ENCODE measurements around the gene OGA.
A peak's percentile ranks its signal among the peaks of the same experiment; 100 is the strongest.

The OGA gene

GRCh38 chr10:101835362-101835761, 17.1 kb upstream of the OGA start:
- DNase-seq (ENCODE audit: low read depth) = no peak

GRCh38 chr10:101834341-101834740, 16.1 kb upstream of the OGA start:
- DNase-seq (ENCODE audit: low read depth) = no peak

- DNase-seq (ENCODE audit: low read depth) = no peak
Measured at GRCh38 chr10:101833466-101833865, 15.2 kb upstream of the OGA start.

GRCh38 chr10:101832325-101832771, 14.1 kb upstream of the OGA start:
- DNase-seq (ENCODE audit: low read depth) = no peak

DNA sequence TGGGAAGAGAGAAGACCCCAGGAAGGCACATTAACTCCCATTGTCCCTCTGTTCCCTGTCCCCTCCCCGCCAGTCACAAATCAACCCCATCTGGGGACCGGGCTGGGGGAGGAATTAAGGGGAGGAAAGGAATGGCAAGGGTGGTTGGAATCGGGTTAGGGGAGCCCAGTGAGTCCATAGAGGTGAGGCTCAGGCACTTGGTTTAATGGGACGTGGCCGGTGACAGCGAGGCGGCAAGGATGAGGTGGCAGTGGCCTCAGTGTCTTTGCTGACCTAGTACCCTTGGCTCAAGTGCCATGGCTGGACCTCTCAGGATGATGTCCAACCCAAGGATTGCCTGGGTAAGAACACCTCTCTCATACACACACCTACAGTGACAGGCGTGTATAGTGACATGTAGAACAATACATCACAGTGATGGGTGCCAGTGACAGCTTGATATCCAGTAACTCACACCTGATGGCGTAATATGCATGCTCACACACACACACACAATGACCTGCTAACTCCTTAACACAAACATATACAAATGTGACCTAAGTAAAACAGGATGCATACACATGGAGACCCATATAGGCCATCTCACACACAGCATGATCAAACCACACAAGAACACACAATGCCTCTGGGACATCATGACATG, 13.0 kb upstream of the OGA start:
- no peak for DNase-seq (ENCODE audit: low read depth)

DNA sequence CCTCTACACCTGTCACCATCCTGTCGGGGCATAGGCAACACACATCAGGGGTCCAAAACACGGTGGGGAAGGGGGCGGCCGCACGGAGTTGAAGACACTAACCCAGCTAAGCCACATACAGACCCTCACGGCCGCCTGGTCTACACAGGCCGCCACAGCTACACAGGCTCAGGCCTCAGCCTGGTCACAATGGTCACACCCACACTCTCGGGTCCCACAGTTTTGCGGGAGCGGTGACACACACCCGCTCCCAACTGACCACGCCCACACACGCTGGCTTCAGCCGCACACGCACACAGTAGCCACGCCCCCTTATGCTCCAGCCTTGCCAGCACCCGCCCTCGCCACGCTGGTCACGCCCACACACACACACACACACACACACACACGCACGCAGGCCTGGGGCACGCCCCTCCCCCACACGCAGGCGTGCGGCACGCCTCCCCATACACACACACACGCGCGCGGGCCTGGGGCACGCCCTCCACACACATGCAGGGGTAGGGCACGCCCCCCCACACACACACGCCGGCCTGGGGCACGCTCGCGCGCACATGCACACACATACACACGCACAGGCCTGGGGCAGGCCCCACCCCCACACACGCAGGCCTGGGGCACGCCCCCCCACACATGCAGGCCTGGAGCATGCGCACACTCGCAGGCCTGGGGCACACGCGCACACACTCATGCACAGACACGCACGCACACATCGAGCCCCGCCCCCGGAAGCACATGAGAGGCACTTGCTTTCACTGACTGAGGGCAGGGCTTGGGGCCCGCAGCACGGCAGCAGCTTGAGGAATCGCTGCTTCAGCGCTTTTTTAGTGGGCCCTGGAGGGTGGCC, 12.3 kb upstream of the OGA start:
- DNase-seq (ENCODE audit: low read depth) = peak; percentile 83

DNA sequence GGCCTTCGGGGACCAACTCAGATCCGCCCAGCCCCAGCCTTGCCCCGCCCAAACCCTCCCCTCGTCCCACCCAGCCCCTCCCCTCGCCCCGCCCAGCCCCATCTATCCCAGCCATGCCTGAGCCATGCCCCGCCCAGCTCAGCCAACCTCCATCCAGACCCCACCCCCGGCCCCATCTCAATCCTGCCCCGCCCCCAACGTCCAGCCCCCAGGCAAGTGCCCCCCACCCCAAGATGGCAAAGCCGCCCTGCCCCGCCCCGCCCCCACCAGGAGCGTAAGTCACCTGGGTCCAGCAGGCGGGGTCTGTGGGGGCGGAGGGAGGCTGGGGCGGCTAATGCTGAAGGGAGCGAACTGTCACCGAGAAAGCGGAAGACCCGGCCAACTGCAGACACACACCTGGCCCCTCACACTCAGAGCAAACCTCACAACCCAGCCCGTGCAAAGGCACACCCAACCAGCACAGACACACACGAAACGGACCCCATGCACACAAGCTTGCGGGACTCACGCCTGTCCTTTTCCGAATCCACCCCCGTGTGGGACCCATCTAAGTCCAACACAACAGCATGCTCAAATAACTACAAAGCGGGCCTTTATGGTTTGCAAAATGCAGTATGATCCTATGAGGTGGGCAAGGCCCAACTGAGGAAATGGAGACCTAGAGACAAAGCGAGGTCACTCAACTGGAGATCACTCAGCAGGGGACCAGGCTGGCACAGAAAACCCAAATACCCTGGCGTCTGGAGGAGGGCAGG, 11.5 kb upstream of the OGA start:
- DNase-seq (ENCODE audit: low read depth) = no peak

GRCh38 chr10:101828766-101829551, 10.7 kb upstream of the OGA start:
- no peak for DNase-seq (ENCODE audit: low read depth)

DNA sequence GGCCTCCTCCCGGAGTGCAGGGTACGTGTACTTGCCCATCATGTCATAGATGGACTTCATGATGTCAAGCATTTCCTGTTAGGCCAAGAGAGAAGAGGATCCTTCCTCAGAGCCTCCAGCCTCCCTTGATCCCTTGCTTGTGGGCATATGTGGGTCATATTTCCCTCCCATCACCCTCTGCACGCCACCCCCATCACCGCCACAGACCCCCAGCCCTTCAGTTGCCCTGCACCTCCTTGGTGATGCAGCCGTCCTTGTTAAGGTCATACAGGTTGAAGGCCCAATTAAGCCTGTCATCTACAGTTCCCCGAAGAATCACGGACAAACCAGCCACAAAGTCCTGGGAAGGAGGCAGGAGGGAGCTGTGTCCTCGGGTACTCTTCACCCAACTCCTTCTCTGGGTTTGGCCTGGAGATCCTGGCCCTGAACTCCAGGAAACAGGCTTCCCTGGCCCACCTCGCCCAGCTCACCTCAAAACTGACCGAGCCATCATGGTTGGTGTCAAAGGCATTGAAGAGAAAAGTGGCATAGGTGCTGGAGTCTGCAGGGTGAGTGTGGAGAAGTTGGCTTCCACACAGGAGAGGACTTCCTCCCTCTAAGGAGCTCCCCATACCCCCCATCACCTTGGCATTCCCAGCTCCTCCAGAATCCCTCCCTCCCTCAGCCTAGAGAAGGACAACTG, 9.8 kb upstream of the OGA start:
- no peak for DNase-seq (ENCODE audit: low read depth)

GRCh38 chr10:101826852-101827434, 8.7 kb upstream of the OGA start:
- DNase-seq (ENCODE audit: low read depth) = no peak

DNA sequence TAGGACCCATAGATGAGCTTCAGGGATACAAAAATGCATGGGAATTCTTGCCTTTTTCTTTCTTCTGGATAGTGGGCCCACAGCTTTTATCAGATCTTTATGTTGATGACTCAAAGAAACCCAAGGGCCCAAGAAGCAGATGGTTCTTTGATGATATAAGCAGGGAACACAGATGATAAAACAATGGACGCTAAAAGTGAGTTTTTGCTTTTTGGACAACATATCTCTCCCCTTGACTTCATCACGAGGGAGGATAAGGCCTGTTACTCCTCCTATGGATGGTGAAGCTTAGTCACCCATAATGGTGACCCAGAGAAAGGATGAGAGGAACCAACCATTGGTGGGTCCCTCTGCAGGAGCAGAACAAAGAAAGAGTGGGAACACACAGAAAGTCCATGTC, 6.5 kb upstream of the OGA start:
- no peak for DNase-seq (ENCODE audit: low read depth)

- DNase-seq (ENCODE audit: low read depth) = no peak
Measured at GRCh38 chr10:101818872-101819633, 809 bp upstream of the OGA start.

DNA sequence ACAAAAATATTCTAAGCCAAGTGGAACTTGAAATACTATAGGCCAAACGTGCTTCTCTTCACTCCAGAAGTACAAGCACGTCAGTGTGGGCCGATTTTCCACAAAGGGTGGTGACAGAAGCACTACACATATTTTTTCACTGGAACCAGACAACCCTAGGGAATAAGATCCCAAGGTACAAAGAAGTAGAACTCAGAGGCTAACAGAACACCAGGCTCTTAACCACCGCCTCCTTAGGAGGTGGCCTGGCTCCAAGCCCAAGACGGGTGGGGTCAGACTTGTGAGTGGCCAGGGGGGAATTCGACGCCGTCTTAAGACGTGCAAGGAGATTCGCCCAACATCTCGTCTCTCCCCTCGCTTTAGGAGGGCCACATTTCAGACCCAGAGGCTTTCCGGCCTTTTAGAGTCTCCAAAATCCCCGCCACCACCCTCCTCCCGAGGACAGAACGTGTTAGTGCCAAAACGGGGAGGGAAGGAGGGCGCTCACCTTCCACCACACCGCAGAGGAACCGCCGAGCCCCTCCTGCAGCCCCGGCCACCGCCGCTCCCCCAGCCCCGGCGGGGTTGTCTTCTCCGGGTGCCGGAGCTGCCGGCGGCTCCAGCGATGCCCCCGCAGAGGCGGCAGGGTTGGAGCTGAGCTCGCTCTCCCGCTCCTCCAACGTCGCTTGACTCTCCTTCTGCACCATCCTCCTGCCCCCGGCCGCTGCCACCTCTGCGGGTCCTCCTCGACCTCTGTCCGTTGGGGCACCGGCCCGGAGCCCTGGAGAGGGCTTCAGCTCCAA, 716 bp downstream of the OGA start:
- no peak for DNase-seq (ENCODE audit: low read depth)

GRCh38 chr10:101816913-101817336, 1.3 kb downstream of the OGA start:
- no peak for DNase-seq (ENCODE audit: low read depth)

DNA sequence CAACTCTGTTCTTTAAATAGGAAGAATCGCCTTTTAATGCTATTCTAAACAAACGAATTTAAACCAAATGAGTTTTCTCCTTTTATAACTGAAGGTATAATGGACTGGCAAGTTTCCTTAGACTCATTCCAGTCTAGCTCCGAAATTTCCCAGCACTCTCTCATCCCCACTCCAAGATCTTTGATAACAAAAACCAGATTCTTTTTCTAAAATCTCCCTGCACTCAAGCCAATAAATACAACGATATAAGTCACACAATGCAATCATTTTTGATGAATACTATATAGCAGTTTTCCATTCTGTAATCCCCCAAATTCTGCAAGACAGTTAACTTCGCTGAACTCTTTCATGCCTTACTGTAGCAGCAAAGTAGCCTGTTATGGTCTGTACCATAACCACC, 1.9 kb downstream of the OGA start:
- no peak for DNase-seq (ENCODE audit: low read depth)

GRCh38 chr10:101814466-101815071, 3.7 kb downstream of the OGA start:
- DNase-seq (ENCODE audit: low read depth) = no peak

GRCh38 chr10:101812606-101813005, 5.6 kb downstream of the OGA start:
- DNase-seq (ENCODE audit: low read depth) = no peak

GRCh38 chr10:101807158-101807557, 11.1 kb downstream of the OGA start:
- DNase-seq (ENCODE audit: low read depth) = no peak

- no peak for DNase-seq (ENCODE audit: low read depth)
Measured at GRCh38 chr10:101803511-101803910, 14.7 kb downstream of the OGA start.

Data from stimulated activated CD8-positive, alpha-beta memory T cell treated with anti-CD3 and anti-CD28 coated beads, Interleukin-4, amount 100 ng/mL, for 24 hours (primary cell).